ENCODE results near the gene ASAP3. TPM values are rescaled to one million over a fixed set of nuclear protein-coding genes. Genes with fewer than 3 reads are reported as not detected.

The ASAP3 gene
- total and polyA plus RNA-seq, 2 experiments from 2014 or later: 28.0 to 98.2 TPM

DNA sequence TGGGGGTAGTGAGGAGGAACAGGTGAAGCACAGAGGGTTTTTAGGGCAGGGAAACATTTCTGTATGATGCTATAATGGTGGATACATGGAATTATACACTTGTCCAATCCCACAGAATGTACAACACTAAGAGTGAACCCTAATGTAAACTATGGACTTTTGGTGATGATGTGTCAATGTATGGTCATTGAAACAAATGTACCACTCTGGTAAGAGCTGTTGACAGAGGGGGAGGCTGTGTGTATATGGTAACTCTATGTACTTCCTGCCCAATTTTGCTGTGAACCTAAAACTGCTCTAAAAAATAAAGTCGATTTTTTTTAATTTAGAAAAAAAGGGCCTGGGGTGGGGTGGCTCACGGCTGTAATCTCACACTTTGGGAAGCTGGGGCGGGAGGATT is 22.9 kb downstream of the ASAP3 start (continued):
- TF ChIP-seq, protein P1, sequence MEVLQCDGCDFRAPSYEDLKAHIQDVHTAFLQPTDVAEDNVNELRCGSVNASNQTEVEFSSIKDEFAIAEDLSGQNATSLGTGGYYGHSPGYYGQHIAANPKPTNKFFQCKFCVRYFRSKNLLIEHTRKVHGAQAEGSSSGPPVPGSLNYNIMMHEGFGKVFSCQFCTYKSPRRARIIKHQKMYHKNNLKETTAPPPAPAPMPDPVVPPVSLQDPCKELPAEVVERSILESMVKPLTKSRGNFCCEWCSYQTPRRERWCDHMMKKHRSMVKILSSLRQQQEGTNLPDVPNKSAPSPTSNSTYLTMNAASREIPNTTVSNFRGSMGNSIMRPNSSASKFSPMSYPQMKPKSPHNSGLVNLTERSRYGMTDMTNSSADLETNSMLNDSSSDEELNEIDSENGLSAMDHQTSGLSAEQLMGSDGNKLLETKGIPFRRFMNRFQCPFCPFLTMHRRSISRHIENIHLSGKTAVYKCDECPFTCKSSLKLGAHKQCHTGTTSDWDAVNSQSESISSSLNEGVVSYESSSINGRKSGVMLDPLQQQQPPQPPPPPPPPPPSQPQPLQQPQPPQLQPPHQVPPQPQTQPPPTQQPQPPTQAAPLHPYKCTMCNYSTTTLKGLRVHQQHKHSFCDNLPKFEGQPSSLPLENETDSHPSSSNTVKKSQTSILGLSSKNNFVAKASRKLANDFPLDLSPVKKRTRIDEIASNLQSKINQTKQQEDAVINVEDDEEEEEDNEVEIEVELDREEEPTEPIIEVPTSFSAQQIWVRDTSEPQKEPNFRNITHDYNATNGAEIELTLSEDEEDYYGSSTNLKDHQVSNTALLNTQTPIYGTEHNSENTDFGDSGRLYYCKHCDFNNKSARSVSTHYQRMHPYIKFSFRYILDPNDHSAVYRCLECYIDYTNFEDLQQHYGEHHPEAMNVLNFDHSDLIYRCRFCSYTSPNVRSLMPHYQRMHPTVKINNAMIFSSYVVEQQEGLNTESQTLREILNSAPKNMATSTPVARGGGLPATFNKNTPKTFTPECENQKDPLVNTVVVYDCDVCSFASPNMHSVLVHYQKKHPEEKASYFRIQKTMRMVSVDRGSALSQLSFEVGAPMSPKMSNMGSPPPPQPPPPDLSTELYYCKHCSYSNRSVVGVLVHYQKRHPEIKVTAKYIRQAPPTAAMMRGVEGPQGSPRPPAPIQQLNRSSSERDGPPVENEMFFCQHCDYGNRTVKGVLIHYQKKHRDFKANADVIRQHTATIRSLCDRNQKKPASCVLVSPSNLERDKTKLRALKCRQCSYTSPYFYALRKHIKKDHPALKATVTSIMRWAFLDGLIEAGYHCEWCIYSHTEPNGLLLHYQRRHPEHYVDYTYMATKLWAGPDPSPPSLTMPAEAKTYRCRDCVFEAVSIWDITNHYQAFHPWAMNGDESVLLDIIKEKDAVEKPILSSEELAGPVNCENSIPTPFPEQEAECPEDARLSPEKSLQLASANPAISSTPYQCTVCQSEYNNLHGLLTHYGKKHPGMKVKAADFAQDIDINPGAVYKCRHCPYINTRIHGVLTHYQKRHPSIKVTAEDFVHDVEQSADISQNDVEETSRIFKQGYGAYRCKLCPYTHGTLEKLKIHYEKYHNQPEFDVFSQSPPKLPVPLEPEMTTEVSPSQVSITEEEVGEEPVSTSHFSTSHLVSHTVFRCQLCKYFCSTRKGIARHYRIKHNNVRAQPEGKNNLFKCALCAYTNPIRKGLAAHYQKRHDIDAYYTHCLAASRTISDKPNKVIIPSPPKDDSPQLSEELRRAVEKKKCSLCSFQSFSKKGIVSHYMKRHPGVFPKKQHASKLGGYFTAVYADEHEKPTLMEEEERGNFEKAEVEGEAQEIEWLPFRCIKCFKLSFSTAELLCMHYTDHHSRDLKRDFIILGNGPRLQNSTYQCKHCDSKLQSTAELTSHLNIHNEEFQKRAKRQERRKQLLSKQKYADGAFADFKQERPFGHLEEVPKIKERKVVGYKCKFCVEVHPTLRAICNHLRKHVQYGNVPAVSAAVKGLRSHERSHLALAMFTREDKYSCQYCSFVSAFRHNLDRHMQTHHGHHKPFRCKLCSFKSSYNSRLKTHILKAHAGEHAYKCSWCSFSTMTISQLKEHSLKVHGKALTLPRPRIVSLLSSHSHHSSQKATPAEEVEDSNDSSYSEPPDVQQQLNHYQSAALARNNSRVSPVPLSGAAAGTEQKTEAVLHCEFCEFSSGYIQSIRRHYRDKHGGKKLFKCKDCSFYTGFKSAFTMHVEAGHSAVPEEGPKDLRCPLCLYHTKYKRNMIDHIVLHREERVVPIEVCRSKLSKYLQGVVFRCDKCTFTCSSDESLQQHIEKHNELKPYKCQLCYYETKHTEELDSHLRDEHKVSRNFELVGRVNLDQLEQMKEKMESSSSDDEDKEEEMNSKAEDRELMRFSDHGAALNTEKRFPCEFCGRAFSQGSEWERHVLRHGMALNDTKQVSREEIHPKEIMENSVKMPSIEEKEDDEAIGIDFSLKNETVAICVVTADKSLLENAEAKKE (CRISPR knock-in tag; IDR thresholded peaks at IDR 0.05): no peak

DNA sequence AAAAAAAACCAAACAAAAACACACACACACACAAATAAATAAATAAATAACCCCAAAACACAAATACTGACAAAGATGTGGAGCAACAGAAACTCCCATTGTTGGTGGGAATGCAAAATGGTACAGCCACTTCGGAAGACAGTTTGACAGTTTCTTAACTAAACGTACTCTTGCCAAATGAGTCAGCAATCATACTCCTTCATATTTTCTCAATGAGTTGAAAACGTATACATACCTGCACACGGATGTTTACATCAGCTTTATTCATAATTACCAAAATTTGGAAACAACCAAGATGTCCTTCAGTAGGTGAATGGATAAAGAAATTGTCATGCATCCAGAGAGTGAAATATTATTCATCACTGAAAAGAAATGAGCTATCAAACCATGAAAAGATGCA is 23.5 kb downstream of the ASAP3 start:
- Histone ChIP-seq H3K79me2 (replicated peaks; ENCODE audit: insufficient read depth) (peaks cover 4% of the 10 kb centered on the region), H3K27me3 (ENCODE audit: insufficient read depth) (no peaks in the 10 kb centered on the region), H4K20me1 (replicated peaks; ENCODE audit: insufficient read depth) (peaks cover 12% of the 10 kb centered on the region), H3K4me3 (no peak overlapping the region), H3F3A (replicated peaks; ENCODE audit: low read depth) (no peaks in the 10 kb centered on the region), H3K4me2 (no peak overlapping the region), H3K36me3 (ENCODE audit: insufficient read depth) (no peaks in the 10 kb centered on the region; the same call in 1 of the 2 replicates), H3K4me1 (ENCODE audit: insufficient read depth) (no peaks in the 10 kb centered on the region), H2AFZ (no peak overlapping the region), H3K27ac (ENCODE audit: low read depth) (no peak overlapping the region), H3K9me2 (ENCODE audit: insufficient read depth) (no peaks in the 10 kb centered on the region)
- Mint-ChIP-seq H3K27me3 (ENCODE audit: insufficient read depth, low read depth, poor library complexity) (peaks cover 9% of the 10 kb centered on the region), H3K9me3 (no peaks in the 10 kb centered on the region), H3K4me1 (peaks cover 5% of the 10 kb centered on the region; the same call in 2 of the 3 replicates), H3K27ac (no peak overlapping the region), H3K36me3 (ENCODE audit: low read depth) (peaks cover 1% of the 10 kb centered on the region; the same call in 1 of the 3 replicates), H3K4me3 (no peak overlapping the region)
- ATAC-seq (no peak), DNase-seq (ENCODE audit: low spot score) (no peak)
- TF ChIP-seq STAT1 (IDR thresholded peaks at IDR 0.05; ENCODE audit: unreplicated experiment): no peak
- TF ChIP-seq ZNF114 (CRISPR knock-in tag; IDR thresholded peaks at IDR 0.05): no peak
- TF ChIP-seq EZH2phosphoT487 (IDR thresholded peaks at IDR 0.05; ENCODE audit: unreplicated experiment): no peak
- TF ChIP-seq JUNB (IDR thresholded peaks at IDR 0.05; ENCODE audit: unreplicated experiment): no peak
- TF ChIP-seq POLR2AphosphoS5 (IDR thresholded peaks at IDR 0.05; ENCODE audit: low read depth): no peak
- TF ChIP-seq, protein P2, sequence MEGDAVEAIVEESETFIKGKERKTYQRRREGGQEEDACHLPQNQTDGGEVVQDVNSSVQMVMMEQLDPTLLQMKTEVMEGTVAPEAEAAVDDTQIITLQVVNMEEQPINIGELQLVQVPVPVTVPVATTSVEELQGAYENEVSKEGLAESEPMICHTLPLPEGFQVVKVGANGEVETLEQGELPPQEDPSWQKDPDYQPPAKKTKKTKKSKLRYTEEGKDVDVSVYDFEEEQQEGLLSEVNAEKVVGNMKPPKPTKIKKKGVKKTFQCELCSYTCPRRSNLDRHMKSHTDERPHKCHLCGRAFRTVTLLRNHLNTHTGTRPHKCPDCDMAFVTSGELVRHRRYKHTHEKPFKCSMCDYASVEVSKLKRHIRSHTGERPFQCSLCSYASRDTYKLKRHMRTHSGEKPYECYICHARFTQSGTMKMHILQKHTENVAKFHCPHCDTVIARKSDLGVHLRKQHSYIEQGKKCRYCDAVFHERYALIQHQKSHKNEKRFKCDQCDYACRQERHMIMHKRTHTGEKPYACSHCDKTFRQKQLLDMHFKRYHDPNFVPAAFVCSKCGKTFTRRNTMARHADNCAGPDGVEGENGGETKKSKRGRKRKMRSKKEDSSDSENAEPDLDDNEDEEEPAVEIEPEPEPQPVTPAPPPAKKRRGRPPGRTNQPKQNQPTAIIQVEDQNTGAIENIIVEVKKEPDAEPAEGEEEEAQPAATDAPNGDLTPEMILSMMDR (conservative IDR thresholded peaks at IDR 0.05; ENCODE audit: low read depth in 2 of 2): no peak
- no peak for TF ChIP-seq NANOG (IDR thresholded peaks at IDR 0.05; ENCODE audit: borderline replicate concordance)
- TF ChIP-seq, protein P3, sequence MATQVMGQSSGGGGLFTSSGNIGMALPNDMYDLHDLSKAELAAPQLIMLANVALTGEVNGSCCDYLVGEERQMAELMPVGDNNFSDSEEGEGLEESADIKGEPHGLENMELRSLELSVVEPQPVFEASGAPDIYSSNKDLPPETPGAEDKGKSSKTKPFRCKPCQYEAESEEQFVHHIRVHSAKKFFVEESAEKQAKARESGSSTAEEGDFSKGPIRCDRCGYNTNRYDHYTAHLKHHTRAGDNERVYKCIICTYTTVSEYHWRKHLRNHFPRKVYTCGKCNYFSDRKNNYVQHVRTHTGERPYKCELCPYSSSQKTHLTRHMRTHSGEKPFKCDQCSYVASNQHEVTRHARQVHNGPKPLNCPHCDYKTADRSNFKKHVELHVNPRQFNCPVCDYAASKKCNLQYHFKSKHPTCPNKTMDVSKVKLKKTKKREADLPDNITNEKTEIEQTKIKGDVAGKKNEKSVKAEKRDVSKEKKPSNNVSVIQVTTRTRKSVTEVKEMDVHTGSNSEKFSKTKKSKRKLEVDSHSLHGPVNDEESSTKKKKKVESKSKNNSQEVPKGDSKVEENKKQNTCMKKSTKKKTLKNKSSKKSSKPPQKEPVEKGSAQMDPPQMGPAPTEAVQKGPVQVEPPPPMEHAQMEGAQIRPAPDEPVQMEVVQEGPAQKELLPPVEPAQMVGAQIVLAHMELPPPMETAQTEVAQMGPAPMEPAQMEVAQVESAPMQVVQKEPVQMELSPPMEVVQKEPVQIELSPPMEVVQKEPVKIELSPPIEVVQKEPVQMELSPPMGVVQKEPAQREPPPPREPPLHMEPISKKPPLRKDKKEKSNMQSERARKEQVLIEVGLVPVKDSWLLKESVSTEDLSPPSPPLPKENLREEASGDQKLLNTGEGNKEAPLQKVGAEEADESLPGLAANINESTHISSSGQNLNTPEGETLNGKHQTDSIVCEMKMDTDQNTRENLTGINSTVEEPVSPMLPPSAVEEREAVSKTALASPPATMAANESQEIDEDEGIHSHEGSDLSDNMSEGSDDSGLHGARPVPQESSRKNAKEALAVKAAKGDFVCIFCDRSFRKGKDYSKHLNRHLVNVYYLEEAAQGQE (IDR thresholded peaks at IDR 0.05; ENCODE audit: unreplicated experiment): no peak
- TF ChIP-seq, protein P4, sequence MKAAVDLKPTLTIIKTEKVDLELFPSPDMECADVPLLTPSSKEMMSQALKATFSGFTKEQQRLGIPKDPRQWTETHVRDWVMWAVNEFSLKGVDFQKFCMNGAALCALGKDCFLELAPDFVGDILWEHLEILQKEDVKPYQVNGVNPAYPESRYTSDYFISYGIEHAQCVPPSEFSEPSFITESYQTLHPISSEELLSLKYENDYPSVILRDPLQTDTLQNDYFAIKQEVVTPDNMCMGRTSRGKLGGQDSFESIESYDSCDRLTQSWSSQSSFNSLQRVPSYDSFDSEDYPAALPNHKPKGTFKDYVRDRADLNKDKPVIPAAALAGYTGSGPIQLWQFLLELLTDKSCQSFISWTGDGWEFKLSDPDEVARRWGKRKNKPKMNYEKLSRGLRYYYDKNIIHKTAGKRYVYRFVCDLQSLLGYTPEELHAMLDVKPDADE (IDR thresholded peaks at IDR 0.05): no peak
